Activated B cell treated with CpG ODN at 0.5 μM for 24 hours (primary cell): Measurements from ENCODE around the gene SCPEP1. TPM values are rescaled to one million over a fixed set of nuclear protein-coding genes. Genes with fewer than 3 reads are reported as not detected.
"Not testable (repeated sequence)": the region's sequence is repeated elsewhere in the genome, so short reads cannot be mapped to it uniquely, and the experiment has no call there.

ENCODE experiments used
- ATAC-seq: fragments of 200-7000 bp; cut with Tn5 transposase; one replicate; pipeline ENCODE4 v1.10.0; 2021; ENCODE audit warnings: low read depth, mild to moderate bottlenecking, moderate library complexity
- CTCF ChIA-PET: fragments of 350-600 bp; sonication (Branson Sonifier 250); formaldehyde crosslinking; loops from one replicate; lab custom pipeline; 2021; ENCODE audit warnings: antibody characterized with exemption; lab: Charles Lee
- POLR2A ChIA-PET: fragments of 350-600 bp; sonication (Branson Sonifier 250); formaldehyde crosslinking; loops from one replicate; lab custom pipeline; 2021; ENCODE audit warnings: antibody characterized with exemption; lab: Charles Lee
- DNase-seq: peaks from one replicate; pipeline ENCODE4 v3.0.0; 2022
- H3K27ac Mint-ChIP-seq: one replicate; pipeline ENCODE4 v1.8.0; 2020; ENCODE audit warnings: mixed read lengths
- H3K27me3 Mint-ChIP-seq: one replicate; pipeline ENCODE4 v1.8.0; 2021; ENCODE audit warnings: mixed read lengths
- H3K36me3 Mint-ChIP-seq: one replicate; pipeline ENCODE4 v1.8.0; 2021; ENCODE audit warnings: low read depth, mixed read lengths
- H3K4me1 Mint-ChIP-seq: one replicate; pipeline ENCODE4 v1.8.0; 2021; ENCODE audit warnings: mixed read lengths
- H3K4me3 Mint-ChIP-seq: one replicate; pipeline ENCODE4 v1.8.0; 2020; ENCODE audit warnings: mild to moderate bottlenecking, mixed read lengths
- H3K9me3 Mint-ChIP-seq: one replicate; pipeline ENCODE4 v1.8.0; 2020; ENCODE audit warnings: mixed read lengths
- CTCF ChIP-seq: fragments of 200-600 bp; IDR thresholded peaks from one replicate; pipeline ENCODE4 v1.8.0; 2022; ENCODE audit warnings: antibody characterized with exemption, mild to moderate bottlenecking
- intact Hi-C: fragments of 100-400 bp; cut with micrococcal nuclease; formaldehyde crosslinking; loops from one replicate; pipeline ENCODE4 v1.15.1; 2024
- total RNA-seq: library from RNA; stranded (reverse); gene quantifications from 2 replicates; pipeline ENCODE4 v1.2.3, GENCODE V29; 2022

The SCPEP1 gene
- total RNA-seq, 1 donor from 2014 or later = 35.2 TPM

- ATAC-seq = no peak
- Mint-ChIP-seq H3K27me3 (no peaks in the 10 kb centered on the region), H3K36me3 (peaks cover 85% of the 10 kb centered on the region)
These were observed 30.2 kb upstream of the SCPEP1 start for GRCh38 chr17:56947741-56948140.

GRCh38 chr17:56948491-56948890 is 29.4 kb upstream of the SCPEP1 start:
- CTCF ChIA-PET = interaction anchor here (0.7 kb wide), 1 partner anchor 129 kb away, joined by 3 read pairs; no protein-coding TSS in a partner anchor
- Mint-ChIP-seq H3K4me1 (no peaks in the 10 kb centered on the region), H3K36me3 (peaks cover 81% of the 10 kb centered on the region), H3K27ac (no peak overlapping the region), H3K27me3 (no peaks in the 10 kb centered on the region), H3K9me3 (no peaks in the 10 kb centered on the region), H3K4me3 (no peak overlapping the region)
- POLR2A ChIA-PET = no interaction called here
- ATAC-seq (no peak), DNase-seq (no peak)
- no peak for TF ChIP-seq CTCF
- intact Hi-C loops = no loop called here

More at GRCh38 chr17:56947741-56948140, 30.2 kb upstream of the SCPEP1 start:
- H3K27ac Mint-ChIP-seq = no peak overlapping the region
- H3K4me3 Mint-ChIP-seq = no peak overlapping the region
- no peaks in the 10 kb centered on the region for H3K4me1 Mint-ChIP-seq
- intact Hi-C loops = no loop called here
- TF ChIP-seq CTCF = no peak
- no peaks in the 10 kb centered on the region for H3K9me3 Mint-ChIP-seq
- ChIA-PET CTCF (no interaction called here), POLR2A (no interaction called here)
- no peak for DNase-seq

- ChIA-PET POLR2A (no interaction called here), CTCF (no interaction called here)
- Mint-ChIP-seq H3K4me3 (no peak overlapping the region), H3K4me1 (no peaks in the 10 kb centered on the region), H3K9me3 (no peaks in the 10 kb centered on the region), H3K36me3 (peaks cover 77% of the 10 kb centered on the region), H3K27me3 (no peaks in the 10 kb centered on the region), H3K27ac (no peak overlapping the region)
- TF ChIP-seq CTCF = no peak
- intact Hi-C loops = no loop called here
- DNase-seq (no peak), ATAC-seq (no peak)
These were observed 28.3 kb upstream of the SCPEP1 start for GRCh38 chr17:56949595-56949994.

- ChIA-PET CTCF (no interaction called here), POLR2A (interaction anchor here (0.7 kb wide), 1 partner anchor 21 kb away, joined by 3 read pairs; the partner anchor contains the start of gene SCPEP1)
- intact Hi-C loops = no loop called here
- H3K27me3 Mint-ChIP-seq = no peaks in the 10 kb centered on the region
- DNase-seq (no peak), ATAC-seq (no peak)
- peaks cover 17% of the 10 kb centered on the region for H3K36me3 Mint-ChIP-seq
- no peak overlapping the region for H3K27ac Mint-ChIP-seq
- H3K9me3 Mint-ChIP-seq = no peaks in the 10 kb centered on the region
- no peak for TF ChIP-seq CTCF
- no peak overlapping the region for H3K4me3 Mint-ChIP-seq
- peaks cover 23% of the 10 kb centered on the region for H3K4me1 Mint-ChIP-seq
These were observed 20.9 kb upstream of the SCPEP1 start for GRCh38 chr17:56956992-56957391.

- H3K4me3 Mint-ChIP-seq = peak within 1 kb of the TSS; percentile 86
- ChIA-PET CTCF (interaction anchor here (0.7 to 0.8 kb wide), 2 partner anchors 17 to 141 kb away, joined by 4 read pairs; no protein-coding TSS in a partner anchor), POLR2A (interaction anchor here (0.7 to 1.3 kb wide), 4 partner anchors 15 to 64 kb away, joined by 3 to 10 read pairs (median 5); partner anchors contain the start of genes SCPEP1 and TRIM25)
- peak; percentile 98 for ATAC-seq
- no peaks in the 10 kb centered on the region for H3K27me3 Mint-ChIP-seq
- intact Hi-C loops = loop anchor here (1.0 kb wide), 3 partner anchors 17 to 128 kb away; partner anchors contain the start of genes C17orf67, SCPEP1 and TRIM25
- DNase-seq = peak; percentile 90
- peak within 1 kb of the TSS; percentile 84 for H3K27ac Mint-ChIP-seq
- no peaks in the 10 kb centered on the region for H3K9me3 Mint-ChIP-seq
- H3K4me1 Mint-ChIP-seq = peaks cover 23% of the 10 kb centered on the region
- H3K36me3 Mint-ChIP-seq = peaks cover 1% of the 10 kb centered on the region
- peak; percentile 95 for TF ChIP-seq CTCF
These were observed 17.1 kb upstream of the SCPEP1 start, which contains the start of gene COIL for GRCh38 chr17:56960596-56961538. TSS of gene COIL (minus strand) at chr17:56961050. CDS start at chr17:56961019, 31 bp downstream.

GRCh38 chr17:56965241-56965640 is 12.7 kb upstream of the SCPEP1 start:
- H3K36me3 Mint-ChIP-seq, CTCF ChIA-PET, H3K4me3 Mint-ChIP-seq, POLR2A ChIA-PET, DNase-seq, H3K9me3 Mint-ChIP-seq, H3K4me1 Mint-ChIP-seq, intact Hi-C loops, ATAC-seq, H3K27me3 Mint-ChIP-seq, H3K27ac Mint-ChIP-seq: not testable (repeated sequence)

GRCh38 chr17:56965681-56966080 is 12.2 kb upstream of the SCPEP1 start:
- H3K27me3 Mint-ChIP-seq, ATAC-seq, H3K9me3 Mint-ChIP-seq, H3K36me3 Mint-ChIP-seq, H3K4me3 Mint-ChIP-seq, H3K4me1 Mint-ChIP-seq, CTCF ChIA-PET, DNase-seq, H3K27ac Mint-ChIP-seq, intact Hi-C loops, POLR2A ChIA-PET: not testable (repeated sequence)
